ENCODE measurements around the gene ZFP30.

Gene ZFP30

GRCh38 chr19:37564624-37565369 lies 90.5 kb downstream of the ZFP30 start:
- no peak for DNase-seq (ENCODE audit: low read depth)

All from activated T-helper 9 cell treated with anti-CD3 and anti-CD28 coated beads, Interleukin-2, amount 50 U/mL, for 16 hours (primary cell).